CD4-positive, alpha-beta T cell treated with Interleukin-6 at 100 ng/mL for 8 hours (primary cell): ENCODE results near the gene HAUS3.

Source experiments
- DNase-seq: peaks from one replicate; pipeline ENCODE4 v3.0.0-alpha.2; 2020; ENCODE audit warnings: mixed read lengths, low spot score

The HAUS3 gene, protein sequence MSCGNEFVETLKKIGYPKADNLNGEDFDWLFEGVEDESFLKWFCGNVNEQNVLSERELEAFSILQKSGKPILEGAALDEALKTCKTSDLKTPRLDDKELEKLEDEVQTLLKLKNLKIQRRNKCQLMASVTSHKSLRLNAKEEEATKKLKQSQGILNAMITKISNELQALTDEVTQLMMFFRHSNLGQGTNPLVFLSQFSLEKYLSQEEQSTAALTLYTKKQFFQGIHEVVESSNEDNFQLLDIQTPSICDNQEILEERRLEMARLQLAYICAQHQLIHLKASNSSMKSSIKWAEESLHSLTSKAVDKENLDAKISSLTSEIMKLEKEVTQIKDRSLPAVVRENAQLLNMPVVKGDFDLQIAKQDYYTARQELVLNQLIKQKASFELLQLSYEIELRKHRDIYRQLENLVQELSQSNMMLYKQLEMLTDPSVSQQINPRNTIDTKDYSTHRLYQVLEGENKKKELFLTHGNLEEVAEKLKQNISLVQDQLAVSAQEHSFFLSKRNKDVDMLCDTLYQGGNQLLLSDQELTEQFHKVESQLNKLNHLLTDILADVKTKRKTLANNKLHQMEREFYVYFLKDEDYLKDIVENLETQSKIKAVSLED

DNA sequence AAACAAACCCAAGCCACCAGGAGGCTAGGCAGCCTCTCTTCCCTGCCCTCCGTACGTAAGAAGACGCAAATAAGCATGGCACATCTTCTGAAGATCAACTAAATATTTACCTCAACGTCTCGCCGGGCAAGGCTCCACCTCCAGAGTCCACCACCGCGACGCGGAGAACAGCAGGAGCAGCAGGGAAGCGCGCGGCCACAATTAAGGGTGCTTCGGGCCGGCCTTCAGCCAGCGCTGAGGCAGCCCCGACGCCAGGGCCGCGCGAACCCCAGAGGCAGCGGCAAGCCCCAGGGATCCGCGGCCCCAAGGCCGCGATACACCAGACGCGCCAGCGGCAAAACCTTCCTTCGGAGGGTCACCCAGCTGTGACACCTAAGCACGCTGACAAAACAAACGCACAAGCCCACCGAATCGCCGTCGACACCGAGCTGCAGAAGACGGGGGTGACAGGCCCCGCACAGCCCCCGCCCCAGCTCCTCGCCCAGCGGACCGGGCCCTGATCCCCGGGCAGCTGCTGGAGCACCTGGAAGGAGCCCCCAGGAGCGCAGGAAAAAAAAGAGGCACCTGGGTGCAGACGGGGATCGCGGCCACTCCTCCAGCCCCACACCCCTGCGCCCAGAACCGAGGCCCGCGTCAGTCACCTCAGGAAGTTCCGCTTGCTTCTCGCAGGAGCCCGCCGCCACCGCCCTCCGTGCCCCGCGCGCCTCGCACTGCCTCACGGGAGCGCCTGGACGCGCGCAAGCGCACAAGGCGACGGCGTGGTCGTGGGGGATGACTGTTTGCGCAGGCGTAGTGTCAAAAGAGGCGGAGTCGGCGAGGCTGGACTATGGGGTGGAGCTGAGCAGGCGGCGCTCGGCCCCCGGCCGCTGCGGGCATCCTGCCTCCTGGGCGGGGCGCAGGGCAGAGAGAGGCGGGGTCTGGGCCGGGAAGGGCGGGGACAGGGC, at the start of gene HAUS3, which contains the start of gene POLN:
Gene HAUS3, minus strand, starts transcription at position 712 of the 944 bp plus-strand sequence. CDS start 1,175 bp downstream, outside the sequence.
Gene POLN, minus strand, starts transcription at position 712 of the 944 bp plus-strand sequence. CDS start 12,890 bp downstream, outside the sequence.
- peak; percentile 99 for DNase-seq

DNA sequence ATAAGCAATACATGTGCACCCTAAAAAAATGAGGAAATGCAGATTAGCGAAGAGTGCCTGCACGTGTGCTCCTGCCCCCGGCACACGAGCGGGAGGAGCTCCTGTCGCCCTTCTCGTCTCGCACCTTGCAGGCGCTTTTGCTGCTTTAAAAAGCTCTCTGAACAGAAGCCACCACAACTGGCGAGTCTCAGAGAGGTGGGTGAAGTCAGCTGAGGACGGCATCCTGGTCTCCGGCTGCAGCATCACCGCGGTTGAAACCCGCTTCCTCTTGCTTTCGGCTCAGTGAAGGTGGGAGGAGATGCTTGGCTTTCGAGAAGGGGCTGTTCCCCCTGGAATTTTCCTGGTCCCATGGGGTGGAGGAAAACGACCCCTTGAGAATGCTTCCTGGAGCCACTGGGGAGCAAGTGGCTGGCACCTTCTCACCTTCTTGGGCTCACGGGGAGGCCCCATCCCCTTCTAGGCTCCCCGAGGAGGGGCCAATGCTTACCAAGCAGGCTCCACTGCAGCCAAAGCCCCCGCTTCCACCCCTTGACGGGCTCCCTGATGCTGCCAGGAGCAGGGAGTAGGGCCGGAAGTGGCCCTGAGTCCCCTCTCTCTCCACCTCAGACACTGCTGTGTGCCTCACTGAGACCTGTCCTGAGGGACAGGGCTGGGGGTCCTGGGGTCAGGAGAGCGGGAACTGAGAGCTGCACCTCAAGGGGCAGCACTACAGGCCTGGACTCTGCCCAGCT, 49.2 kb upstream of the HAUS3 start:
- peak; percentile 82 for DNase-seq

DNA sequence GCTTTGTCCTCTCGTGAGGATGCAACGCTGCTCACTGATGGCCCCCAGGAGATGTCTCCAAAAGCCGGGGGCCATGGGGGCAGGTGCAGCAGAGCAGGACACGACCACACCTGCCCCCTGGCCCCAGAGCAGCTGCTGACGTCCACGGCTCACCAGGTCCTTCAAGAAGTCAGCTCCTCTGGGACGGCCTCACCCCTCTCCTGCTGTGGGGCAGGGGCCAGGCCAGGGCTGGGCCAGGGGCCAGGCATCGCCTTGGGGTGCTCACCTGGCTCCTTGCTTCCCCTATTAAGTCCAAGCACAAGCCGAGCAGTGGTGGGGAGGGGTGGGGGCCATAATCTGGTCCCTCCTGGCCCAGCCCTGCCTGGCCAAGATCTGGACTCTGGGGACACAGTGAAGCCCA, 48.6 kb upstream of the HAUS3 start:
- DNase-seq: no peak

DNA sequence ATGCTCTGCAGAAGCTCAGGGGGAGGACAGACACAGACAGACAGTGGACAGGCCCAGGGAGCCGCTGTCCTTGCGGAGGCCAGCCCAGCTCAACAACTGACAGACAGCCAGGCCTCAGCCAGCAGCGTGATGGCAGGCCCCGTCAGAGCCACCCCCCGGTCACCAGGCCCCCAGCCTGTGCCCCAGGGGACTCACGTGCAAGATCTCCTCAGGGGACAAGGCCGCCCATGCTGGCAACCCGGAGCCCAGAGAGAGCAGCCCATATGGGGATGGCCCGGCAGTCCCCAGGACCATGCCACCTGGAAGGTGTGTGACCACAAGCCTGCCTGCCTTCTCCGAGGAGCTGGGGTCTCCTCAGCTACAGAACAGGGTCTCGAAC, 48.0 kb upstream of the HAUS3 start:
- no peak for DNase-seq

DNA sequence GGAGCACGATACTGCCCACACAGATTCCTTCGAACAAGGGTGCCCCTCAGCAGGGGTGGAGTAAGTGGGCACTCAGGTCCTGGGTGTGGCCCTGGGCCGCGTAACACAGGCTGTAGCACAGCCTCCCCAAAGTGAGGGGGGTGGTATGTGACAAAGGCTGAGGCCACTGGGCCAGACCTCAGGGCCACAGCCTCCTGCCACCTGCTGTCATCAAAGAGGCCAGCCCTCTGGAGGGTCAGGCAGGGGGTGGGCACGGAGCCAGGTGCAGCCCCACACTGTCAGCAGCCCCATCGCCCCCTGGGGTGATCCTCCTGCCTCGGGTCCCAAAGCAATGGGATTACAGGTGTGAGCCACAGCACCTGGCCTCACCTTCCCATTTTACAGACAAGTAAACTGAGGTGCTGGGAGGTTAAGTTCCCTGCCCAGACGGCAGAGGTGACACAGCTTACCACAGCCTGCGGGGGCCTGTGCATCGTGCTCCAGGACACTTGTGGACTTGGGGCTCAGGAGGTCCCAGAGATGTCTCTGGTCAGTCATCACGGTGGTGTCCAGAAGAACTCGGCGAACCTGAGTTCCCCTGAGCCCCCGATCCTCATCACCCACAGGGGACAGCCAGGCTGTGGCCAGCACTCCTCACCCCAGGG, 47.5 kb upstream of the HAUS3 start:
- no peak for DNase-seq

DNA sequence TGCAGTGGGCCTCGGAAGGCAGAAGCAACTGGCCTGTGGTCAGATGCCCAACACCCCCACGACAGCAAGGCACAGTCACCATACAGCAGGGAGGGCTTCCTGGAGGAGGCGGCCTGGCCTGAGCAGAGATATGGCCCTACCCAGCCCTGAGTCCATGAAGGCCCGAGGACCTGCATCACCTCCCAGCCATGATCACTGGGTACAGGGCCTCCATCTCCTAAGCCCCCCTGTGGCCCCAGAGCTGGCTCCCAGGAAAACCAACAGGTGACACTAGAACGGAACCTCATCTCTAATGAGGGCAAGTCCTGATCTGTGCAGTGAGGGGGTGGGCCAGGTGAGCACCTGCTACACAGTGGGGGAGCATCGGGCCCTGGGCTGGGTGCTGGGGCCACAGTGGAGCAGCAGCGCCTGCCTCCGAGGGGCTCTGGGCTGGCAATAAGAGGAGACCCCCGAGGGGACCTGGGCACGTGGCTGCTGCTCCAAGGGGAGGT, 46.2 kb upstream of the HAUS3 start:
- no peak for DNase-seq

DNA sequence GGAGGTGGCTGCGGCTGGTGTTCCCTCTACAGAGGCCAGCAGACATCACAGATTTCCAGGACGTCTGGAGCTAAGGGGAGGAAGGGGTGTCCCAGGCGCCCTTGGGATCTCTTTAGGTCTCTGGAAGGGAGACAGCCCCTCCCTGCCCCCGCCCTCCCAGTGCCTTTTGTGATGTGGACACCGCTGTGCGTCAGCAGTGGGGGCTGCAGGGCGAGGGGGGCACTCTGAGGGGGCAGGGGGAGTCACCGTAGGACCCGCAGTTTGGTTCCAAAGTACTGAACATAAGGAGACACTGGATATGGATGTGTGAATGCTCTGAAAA, 45.6 kb upstream of the HAUS3 start:
- DNase-seq: no peak

DNA sequence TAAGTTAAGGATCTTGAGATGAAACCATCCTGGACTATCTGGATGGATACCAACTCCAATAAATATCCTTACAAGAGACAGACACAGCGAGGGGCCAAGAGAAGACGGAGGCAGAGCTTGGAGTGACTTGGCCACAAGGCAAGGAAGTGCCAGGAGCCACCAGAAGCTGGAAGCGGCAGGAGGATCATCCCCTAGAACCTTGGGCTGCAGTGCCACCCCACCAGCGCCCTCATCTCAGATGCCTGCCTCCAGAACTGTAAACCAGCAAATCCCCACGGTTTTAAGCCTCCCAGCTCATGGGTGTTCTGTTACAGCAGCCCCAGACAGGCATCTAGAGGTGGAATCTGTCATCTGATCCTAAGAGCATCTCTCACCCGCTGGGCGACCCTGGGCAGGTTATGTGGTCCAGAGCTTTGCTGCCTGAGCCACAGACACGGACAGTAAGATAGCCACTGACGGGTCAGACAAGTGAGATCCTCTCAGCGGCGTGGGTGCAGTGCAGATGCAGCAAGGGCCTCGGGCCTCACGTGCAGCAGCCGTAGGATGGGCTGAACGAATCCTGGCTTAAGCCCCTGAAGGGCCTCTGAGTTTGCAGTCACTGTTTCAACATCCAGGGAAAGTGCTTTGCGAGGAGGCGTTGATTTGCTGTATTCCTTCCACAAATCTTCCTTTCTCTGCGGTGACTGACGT, 45.1 kb upstream of the HAUS3 start:
- DNase-seq: no peak

DNA sequence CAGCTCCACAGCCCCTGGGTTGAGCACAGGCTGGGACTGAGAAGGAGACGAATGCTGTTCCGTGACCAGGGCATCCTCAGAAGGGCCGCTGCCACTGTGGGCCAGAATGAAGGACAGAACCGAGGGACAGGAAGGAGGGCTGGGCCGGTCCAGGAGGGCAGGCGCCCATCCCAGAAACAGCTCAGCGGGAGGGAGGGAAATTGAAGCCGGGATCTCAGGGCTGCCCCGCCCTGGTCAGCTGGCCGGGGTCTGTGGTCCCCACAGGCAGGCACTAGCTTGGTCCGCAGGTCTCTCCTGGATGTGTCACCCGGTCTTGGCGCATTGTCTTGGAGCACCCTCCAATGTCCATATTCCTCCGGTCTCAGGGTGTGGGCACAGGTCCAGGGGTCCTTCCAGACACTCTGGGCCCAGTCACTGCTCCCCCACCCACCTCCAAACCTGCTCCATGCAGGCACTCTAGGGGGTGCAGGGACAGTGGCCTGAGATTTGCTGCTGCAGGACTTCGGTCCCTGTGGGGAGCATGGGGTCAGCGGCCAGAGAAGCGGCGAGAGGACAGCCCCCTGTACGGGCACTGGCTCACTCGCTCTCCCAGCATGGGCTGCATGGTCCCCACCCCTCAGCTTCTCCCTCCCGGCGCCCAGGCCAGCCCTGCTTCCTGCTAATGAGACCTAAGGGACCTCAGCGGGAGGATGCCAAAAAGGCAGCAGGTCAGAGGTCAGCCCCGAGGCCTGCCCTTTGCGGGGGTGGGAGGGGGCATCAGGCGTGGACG, 43.9 kb upstream of the HAUS3 start:
- no peak for DNase-seq

DNA sequence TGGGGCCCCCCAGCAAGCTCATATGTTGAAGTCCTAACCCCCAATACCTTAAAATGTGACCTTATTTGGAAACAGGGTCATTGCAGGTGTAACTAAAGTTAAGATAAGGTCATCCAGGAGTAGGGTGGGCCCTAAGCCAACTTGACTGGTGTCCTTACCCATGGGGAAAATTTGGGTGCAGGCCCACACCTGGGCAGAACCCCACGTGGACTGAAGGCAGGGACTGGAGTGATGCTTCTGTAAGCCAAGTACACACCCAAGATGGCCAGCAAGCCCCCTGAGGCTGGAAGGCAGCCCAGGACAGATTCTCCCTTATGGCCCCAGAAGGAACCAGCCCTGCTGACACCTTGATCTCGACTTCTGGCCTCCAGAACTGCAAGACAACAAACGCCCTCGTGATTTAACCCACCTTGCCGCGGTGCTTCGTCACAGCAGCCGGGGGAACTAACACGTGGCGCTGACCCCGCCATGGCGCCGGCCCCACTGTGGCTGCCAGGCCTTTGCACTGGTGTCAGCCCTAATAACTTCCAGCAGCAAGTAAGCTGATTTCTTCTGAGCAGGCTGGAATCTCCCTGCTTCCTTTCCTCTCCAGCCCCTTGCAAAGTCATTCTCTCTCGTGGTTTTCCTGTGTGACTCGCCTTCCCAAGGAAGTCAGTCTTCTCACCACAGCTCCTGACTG, 43.2 kb upstream of the HAUS3 start:
- no peak for DNase-seq

DNA sequence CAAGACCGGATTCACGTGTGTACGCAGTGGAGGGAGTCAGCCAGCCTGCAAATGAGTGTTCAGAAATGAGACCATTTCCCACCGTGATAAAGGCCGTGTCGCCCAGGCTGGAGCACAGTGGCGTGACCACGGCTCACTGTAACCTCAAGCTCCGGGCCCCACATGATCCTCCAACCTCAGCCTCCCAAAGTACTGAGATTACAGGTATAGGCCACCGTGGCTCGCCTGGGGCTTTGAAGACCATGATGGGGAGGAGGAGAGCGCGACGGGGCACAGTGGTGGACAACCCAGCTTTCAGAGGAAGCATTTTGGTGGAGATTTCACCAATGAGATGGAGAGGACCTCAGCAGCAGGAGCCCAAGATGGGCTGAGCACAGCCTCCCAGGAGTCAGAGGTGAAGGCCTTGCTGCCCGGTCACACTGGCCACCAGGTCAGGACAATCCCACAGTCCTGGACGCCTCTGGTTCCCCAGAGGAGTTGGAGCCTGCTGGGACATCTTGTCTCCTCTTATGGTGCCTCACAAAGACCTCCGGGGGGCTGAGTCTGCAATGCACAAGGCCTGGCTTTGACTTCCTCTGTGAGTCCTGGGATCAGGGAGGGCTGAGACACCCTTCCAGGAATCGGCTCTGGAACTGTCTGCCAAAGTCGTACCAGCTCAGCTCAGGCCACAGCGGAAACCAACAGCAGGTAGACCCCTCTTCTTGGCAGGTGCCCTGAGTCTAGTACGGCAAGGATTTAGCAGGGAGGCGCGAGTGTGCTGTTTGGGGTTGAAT, 42.4 kb upstream of the HAUS3 start:
- DNase-seq: no peak

DNA sequence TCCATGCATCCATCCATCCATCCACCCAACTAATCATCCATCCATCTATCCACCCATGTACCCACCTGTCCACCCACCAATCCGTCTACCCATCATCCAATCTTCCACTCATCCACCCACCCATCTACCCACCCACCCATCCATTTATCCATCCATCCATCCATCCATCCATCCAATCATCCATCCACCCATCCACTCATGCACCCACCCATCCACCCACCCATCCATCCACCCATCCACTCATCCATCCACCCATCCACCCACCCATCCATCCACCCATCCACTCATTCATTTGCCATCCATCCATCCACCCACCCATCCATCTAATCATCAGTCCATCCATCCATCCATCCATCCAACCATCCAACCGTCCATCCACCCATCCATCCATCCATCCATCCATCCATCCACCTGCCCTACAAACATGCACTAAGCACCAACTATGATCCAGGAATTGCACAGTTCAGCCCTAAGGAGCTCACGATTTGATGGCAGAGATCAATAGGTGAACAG, 41.3 kb upstream of the HAUS3 start:
- DNase-seq: no peak

DNA sequence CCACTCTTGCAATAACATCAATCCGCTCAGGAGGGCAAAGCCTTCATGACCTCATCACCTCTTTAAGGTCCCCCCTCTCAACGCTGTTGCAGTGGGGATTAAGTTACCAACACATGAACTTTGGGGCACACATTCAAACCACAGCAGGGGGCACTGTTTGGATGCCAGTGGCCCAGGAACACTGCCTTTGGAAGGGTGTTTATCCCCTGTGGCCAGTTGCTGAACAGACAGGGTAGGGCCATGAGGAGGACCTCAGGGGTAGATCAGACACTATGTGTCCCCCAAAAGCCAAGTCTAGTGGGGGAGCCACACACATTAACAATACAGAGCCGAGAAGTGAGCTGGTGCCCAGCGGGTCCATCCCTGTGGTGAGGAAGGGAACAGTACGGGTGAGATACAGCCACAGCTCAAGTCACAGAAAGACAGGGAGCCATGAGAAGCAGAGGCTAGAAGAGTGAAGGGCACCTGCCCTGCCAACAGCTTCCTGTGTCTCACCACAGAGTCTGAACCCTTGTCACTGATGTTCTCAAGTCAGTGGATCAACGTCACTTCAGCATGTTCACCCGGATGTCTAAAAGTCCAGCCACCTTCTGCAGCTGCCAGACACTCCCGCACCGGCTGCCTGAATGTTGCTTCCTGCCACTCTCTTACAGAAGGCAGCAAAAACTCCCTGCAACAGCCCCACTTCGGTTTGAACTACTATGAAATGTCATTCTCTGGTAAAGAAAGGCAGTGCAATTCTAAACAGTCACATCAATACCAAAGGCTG, 39.8 kb upstream of the HAUS3 start:
- peak; percentile 89 for DNase-seq

DNA sequence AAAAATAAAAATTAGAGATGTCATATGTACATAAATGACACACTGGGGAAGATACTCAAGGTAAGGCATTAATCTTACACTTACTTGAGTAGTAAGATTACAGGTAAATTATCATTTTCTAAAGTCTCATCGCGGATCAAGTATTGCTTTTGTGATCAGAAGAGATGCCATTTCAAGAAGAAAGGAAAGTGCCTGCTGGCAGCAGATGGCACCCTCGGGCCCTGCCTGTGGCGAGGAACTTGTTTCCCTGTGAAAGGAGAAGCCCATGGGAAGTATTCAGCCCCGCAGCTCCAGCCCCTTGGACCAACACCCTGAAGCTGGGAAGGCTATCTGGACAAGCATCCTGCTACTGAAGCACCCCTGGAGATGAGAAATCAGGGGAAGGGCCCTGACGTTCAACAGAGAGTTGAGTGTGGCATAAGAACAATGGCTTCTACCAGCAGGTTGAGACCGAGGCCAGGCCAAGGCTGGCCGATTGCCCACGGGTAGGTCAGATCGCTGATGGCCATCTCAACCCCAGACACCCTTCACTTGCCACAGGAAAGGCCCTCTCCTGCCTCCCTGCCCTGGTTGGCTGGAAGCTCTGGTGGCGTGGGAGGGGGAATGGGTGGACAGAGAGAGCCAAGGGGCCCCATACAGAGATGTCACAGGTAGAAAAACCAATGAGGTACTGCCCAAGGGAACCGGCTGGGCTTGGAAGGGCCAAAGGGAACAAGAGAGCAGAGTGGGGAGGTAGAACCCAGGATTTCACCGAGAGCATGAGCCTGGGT, 38.8 kb upstream of the HAUS3 start:
- DNase-seq: no peak

DNA sequence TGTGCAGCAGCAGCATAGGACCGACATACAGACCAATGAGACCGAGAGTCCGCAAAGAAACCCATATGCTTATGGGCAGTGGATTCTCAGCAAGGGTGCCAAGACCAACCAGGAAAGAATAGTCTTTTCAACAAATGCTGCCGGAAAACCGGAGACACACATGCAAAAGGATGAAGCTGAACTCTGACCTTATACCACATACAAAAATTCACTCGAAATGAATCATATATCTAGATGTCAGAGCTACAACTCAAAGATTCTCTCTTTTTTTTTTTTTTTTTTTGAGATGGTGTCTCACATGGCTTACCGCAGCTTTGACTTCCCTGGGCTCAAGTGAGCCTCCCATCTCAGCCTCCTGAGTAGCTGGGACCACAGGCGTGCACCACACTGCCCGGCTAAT, 36.0 kb upstream of the HAUS3 start:
- DNase-seq: no peak

DNA sequence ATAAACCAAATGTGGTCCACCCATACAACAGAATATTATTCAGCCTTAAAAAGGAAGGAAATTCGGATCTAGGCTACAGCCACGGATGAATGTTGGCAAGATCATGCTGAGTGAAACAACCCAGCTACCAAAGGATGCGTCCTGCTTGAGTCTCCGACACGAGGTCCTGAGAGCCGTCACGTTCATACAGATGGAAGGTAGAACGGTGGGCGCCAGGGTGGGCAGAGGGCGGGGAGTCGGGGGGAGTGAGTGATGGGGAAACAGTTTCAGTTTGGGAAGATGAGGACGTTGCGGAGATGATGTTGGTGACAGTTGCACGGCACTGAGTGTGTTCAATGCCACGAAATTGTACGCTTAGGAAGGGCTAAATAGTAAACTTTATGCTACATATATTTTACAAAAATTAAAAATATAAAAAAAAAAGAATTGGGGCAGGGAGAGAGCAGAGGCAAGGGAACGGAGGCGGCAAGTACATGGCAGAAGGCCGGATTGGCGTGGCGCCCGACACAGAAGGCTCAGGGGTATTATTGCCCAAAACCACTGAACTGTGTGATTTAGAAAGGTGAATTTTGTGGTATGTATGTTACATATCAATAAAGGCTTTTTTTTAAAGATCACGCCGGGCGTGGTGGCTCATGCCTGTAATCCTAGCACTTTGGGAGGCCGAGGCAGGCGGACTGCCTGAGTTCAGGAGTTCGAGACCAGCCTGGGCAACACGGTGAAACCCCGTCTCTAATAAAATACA, 34.8 kb upstream of the HAUS3 start:
- no peak for DNase-seq
